A549 (cell line): ENCODE results near the gene KIF5C.

ENCODE experiments used
- CTCF ChIP-seq: fragments of >200 bp; sonication (Bioruptor Twin); formaldehyde crosslinking; IDR thresholded peaks from 3 replicates; pipeline ENCODE4 v1.5.1; 2016
- JUNB ChIP-seq: fragments of >200 bp; sonication (Bioruptor Twin); formaldehyde crosslinking; IDR thresholded peaks from 2 replicates; pipeline ENCODE4 v1.6.1; 2016
- POLR2A ChIP-seq: IDR thresholded peaks from 2 replicates; pipeline ENCODE4 v1.6.1; 2012; ENCODE audit warnings: mild to moderate bottlenecking, low read length
- RCOR1 ChIP-seq: fragments of 150-350 bp; IDR thresholded peaks from 2 replicates; pipeline ENCODE4 v1.6.1; 2014; ENCODE audit warnings: antibody characterized with exemption, low read length, low read depth
- TP53 ChIP-seq: fragments of 250-450 bp; sonication (Bioruptor Pico); IDR thresholded peaks from 2 replicates; pipeline ENCODE4 v1.5.0; 2021; ENCODE audit warnings: mild to moderate bottlenecking, moderate library complexity

- peak; percentile 81 for TF ChIP-seq CTCF
- TF ChIP-seq POLR2A, result no peak
- no peak for TF ChIP-seq TP53 (CRISPR knock-in tag)
- TF ChIP-seq RCOR1, result no peak
- TF ChIP-seq JUNB, result no peak
These were observed 115.0 kb downstream of the KIF5C start for GRCh38 chr2:148989882-148990493.
